HG03175 (cell line): Measurements from ENCODE around the gene HSPA5.
"Not testable (repeated sequence)": the region's sequence is repeated elsewhere in the genome, so short reads cannot be mapped to it uniquely, and the experiment has no call there.

Experiments
- ATAC-seq: cut with Tn5 transposase; IDR thresholded peaks from one replicate; pipeline ENCODE4 v1.9.1; 2021; ENCODE audit warnings: mild to moderate bottlenecking, moderate library complexity; ENCODE audit not compliant: unreplicated experiment

Gene HSPA5

DNA sequence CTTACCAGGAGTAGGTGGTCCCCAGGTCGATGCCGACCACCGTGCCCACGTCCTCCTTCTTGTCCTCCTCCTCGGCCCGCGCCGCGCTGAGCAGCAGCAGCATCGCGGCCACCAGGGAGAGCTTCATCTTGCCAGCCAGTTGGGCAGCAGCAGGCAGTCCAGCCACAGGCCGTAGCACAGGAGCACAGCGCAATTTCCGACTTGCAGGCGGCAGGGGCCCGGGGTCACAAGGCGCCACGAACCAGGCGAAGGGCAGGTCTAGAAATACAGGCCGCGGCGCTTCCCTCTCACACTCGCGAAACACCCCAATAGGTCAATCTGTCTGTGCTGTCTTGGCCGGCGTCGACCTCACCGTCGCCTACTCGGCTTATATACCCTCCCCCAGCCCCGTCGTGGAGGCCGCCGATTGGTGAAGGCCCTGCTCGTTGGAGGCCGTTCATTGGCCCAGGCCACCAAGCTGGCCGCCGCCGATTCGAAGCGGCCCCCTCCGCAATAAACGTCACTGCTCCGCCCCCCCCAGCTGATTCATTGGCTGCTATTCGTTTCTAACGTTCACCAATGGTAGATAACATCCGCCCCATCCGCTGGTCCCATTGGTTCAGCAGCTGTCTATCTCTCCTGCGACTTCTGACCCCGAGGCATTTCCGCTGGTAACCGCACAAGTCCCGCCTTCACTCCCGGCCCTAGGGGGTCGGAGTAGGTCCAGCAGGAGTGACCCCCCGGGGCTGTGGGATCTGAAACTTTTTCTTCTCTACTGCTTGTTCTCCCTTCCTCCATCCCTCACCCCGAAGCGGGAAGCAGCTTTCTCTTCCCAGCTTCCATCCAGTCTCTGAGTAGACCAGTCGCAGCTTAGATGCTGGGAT lies at the start of gene HSPA5:
Gene HSPA5, minus strand, starts transcription at position 344 of the 863 bp plus-strand sequence. Its CDS starts 217 bp downstream, at position 127.
- ATAC-seq, result peak; percentile 90

DNA sequence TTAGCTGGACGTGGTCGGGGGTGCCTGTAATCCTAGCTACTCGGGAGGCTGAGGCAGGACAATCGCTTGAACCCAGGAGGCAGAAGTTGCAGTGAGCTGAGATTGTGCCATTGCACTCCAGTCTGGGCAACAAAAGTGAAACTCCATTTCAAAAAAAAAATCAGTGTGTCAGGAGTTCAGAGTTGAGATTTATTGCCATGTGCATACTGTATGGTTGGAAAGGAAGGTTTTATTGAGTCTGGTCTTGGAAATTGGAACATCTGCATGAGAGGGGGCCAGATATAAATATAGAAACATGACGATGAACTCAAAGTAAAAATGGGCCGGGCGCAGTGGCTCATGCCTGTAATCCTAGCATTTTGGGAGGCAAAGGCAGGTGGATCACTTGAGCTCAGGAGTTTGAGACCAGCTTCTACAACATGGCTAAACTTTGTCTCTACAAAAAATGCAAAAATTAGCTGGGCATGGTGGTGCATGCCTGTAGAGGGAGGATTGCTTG lies 45.8 kb upstream of the HSPA5 start:
- not testable (repeated sequence) for ATAC-seq

DNA sequence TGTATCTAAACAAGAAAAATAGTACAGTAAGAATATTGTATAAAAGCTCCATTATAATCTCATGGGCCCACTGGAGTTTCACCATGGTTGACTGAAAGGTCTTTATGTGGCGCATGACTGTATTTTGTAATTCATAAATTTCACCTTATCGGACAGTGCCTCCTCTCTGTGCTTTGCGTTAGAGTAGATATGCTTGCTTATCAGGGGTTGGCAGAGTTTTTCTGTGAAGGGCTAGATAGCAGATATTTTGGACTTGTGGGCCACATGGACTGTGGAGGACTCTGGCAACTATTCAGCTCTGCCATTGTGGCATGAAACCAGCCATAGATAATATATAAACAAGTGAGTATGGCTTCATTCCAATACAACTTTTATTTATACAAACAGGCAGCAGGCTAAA lies 43.7 kb upstream of the HSPA5 start:
- no peak for ATAC-seq

DNA sequence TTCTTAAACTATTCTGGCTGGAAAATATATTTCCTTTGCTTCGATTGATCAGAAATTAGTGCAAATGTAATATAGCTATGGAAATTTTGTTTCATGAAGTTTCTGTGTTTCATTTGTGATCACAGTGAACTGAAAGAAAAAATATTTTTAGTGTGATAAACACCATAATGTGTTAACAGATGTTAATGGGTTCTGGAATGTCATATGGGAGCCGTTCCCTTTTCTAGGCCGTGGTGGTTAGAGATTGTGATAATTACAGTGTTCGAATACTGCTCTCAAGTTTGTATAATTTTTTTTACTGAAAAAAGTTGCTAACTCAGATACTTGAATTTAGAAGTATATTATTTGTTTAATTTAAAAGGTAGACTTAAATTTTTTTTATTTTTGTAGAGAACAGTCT lies 39.8 kb upstream of the HSPA5 start:
- ATAC-seq, result no peak

DNA sequence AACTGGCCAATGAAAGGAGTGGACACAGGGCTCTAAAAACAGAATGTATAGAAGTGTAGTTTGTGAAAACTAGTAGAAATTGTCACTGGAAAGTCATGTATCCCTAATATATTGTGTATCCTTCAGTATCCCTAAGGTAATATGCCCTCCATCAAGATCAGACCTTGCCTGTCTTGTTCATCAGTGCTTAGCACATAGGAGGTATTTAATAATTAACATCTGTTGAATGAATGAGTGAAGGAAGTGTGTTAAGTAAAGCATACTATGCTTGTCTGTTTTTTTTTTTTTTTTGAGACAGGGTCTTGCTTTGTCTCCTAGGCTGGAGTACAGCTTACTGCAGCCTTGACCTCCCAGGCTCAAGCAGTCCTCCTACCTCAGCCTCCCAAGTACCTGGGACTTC lies 36.3 kb upstream of the HSPA5 start:
- ATAC-seq, result no peak

DNA sequence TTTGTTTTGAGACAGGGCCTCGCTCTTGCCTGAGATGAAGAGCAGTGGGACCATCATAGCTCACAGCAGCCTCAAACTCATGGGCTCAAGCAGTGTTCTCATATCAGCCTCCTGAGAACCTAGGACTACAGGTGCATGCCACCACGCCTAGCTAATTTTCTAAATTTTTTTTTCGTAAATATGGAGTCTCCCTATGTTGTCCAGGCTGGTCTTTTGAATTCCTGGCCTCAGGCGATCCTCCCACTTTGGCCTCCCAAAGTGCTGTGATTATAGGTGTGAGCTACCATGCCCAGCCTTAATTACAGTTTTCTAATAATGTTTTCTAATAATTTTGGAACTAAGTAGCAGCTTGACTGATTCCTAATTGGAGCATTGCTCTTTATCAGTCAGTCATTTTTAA lies 35.6 kb upstream of the HSPA5 start:
- ATAC-seq, result no peak

DNA sequence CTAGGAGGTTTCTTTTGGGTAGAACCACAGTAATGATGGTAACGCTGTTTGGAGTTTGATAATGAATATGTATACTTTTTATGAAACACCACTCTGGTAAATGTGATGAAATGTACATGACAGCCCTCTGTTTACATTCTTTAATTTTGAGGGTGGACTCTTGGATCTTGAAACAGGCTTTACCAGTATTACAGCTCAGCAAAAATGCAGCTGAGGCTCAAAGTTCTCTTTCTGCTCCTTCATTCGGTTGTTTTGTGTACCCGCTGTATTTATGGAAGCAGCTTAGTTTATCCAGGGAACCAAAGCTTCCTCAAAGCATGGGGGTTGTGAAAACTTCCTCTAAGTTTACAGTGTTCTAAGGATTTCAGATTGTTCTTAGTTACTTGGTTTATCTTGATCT lies 31.6 kb upstream of the HSPA5 start:
- ATAC-seq, result no peak

DNA sequence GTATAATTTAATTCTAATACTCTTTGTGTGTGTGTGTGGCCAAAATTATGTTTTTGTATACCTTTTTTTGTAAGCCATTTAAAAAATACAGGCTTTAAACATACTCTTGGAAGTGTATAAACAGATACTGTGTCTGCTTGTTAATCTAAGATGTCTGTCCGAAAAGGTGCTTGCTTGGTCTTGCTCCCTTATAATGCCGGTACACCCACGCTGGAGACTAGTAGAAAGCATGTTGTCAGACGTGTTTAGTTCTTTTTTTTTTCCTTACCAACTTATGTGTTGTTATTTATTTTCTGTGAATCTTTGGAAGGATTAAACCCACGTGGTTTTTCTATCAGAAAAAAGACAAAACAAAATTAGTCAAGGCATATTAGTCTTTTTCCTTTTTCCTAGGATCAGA lies 29.9 kb upstream of the HSPA5 start:
- no peak for ATAC-seq

DNA sequence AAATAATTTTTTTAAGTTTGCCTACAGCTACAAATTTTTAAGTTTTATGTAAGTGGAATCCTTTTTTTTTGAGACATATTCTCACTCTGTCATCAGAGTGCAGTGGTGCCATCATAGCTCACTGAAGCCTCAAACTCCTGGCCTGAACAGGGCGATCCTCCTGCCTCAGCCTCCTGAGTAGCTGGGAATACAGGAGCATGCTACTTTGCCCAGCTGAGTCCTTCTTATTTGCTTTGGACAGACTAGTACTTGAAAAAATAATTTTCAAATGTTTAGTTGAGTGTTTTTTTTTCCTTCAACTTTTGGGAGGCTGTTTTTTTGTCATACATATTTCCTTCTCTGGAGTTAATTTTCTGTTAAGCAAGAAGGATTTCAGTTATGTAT lies 27.9 kb upstream of the HSPA5 start:
- ATAC-seq, result no peak

DNA sequence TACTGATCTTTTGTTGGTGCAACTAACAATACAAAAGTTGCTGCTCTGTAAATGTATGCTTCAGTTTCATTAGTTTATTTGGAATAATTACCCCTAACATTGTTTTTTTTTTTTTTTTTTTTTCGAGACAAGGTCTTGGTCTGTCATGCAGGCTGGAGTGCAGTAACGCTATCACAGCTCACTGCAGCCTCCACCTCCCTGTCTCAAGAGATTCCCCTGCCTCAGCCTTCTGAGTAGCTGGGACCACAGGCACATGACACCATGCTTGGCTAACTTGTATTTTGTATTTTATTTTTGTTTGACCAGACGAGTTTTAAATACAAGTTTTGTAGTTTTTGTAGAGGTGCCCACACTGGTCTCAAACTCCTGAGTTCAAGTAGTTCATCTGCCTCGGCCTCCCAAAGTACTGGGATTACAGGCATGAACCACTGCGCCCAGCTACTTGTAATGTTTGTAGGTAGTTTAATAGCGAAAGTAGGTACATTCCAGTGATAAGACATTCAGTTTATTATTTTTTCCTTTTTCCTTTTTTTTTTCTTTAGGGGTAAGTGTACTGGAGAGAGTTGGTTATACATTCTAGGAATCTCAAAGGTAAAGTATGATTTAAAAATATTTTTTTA lies 27.4 kb upstream of the HSPA5 start:
- ATAC-seq, result no peak

DNA sequence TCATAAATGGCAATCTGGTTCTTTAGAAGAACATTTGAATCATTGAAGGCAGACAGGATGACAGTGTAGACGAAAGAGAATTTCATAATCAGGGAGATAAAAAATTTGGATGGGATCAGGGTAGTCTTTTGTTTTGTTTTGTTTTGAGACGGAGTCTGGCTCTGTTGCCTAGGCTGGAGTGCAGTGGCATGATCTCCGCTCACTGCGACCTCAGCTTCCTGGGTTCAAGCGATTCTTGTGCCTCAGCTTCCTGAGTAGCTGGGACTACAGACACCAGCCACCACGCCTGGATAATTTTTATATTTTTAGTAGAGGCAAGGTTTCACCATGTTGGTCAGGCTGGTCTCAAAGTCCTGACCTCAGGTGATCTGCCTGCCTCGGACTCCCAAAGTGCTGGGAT lies 22.9 kb upstream of the HSPA5 start:
- not testable (repeated sequence) for ATAC-seq

DNA sequence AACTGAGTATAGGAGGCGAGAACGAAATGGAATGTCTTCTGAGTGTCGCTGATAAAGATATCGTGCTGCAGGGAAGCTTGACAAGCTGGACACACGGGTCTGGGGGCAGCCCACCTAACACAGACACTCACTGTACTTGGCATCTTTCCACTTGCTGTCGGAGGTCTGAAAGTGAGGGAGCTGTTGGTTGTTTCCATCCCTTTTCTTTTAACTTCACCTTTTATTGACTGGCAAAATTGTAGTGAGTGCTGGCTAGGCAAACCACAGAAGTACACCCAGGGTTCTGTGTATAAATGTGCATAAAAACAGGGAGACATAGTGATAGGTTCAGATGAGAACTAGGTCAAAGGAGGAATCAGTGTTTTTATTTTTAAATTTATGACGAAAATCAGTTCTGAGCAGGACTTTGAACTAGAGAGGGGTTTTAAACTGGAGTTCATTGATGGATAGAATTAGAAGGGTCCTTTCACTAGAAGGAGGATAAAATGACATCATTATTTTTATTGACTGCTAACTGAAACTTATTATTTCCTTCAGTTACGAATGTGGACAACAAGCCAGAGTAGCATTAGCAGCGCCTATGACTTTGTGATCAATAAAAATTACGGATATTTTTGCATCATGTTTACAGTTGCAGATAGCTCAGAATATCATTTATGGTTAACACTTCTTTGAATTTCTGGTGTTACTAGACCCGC lies 21.3 kb upstream of the HSPA5 start:
- ATAC-seq, result no peak

DNA sequence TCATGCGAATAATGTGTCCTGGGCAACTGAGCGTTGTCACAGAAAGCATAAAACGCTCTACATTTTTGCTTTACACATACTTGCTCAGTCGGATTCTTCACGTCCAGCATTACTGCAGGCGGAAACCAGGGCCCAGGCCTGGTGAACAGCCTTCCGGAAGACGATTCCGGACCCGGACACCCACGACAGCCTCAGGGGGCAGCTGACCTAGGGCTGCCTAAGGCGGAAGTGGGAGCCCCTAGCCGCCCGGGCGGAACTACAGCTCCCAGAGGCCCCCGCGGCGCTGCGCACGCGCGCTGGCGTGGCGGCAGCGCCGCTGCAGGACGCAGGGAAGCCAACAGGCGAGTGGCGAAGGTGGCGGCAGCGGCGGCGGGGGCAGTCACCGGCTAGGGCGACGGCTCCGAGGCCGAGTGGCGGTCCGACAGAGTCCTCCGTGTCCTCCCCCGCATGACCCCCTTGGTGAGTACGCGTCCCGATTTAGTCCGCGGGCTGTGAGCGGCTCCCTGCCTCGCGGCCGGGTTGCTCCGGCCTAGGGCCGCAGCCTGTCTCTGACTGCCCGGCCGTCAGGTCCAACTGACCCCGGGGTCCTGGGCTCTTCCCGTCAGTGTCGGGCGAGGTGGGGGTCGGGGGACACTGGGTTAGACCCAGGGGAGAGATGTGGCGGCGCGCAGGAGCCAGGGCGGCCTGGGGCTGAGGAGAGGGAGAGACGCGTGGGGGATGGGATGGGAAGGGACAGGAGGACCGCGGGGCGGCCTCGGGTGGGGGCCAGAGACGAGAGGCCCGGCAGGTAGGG lies 20.6 kb upstream of the HSPA5 start, which contains the start of gene GAPVD1:
Gene GAPVD1, plus strand, starts transcription at position 326 of the 793 bp plus-strand sequence. CDS start 37,096 bp downstream, outside the sequence.
- peak; percentile 96 for ATAC-seq

DNA sequence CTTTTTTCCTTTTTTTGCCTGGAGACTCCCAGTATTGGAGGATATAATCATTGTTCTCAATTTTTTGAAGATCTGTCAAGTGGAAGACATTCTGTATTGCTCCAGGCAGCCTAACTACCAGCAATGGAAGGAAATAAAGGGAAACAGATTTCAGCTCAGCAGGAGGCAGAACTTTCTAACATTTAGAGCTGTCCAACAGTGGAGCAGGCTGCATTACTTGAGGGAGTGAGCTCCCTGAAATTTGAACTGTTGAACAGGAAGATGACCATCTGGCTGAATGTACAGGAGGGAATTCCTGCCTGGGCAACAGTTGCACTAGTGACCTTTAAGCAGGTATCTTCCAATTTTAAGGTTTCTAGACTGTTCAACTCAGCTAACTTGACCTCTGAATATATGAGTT lies 19.4 kb upstream of the HSPA5 start:
- no peak for ATAC-seq

DNA sequence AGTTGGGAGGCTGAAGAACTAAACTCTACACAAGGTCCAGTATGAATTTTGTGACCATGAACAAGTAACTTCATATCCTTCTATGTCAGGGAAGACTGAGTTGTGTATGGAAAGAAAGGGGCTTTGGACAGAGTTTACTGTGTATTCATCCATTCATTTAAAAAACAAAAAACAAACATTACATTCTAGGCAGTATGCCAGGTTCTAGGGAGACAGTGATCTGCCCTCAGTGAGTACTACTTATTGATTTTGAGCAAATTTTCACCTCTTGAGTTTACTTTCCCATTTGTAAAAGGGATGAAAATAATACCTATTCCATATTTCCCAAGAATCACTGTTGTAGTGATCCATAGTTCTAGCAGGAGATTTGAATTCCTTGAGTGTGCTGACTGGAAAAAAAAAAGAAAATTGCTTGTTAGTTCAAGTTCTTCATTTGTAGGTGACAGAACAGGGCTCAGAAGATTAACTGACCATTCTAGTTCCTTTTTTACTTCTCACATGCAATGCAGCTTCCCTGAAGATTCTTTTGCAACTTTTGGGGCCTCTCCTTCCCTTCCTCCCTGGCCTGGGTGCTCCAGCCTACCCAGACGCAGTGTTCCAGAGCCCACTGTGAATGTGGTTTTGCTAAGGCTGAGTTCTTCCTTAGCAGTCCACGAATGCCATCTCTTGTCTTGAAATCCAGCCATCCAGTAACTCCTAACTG lies 17.8 kb upstream of the HSPA5 start:
- ATAC-seq, result no peak

DNA sequence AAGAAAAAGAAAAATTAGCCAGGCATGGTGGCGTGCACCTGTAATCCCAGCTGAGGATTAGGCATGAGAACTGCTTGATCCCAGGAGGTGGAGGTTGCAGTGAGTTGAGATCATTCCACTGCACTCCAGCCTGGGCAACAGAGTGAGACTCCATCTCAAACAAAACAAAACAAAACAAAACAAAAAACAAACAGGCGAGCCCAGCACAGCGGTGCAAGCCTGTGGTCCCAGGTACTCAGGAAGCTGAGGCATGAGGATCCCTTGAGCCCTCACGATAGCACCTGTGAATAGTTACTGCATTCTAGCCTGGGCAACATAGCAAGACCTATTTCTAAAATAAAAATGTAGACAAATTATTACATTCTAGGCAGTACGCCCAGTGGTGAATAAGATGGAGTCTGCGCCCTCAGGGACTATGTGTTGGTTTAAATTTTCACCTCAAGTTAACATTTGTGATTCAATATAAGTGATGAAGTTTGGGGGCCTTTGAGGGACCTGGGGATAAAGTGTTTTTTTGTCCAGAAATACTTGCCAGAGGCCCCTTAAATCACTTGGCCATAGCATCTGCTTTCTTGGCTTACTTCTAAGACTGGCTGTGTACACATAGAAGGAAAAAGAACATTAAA lies 17.1 kb upstream of the HSPA5 start:
- ATAC-seq, result no peak

DNA sequence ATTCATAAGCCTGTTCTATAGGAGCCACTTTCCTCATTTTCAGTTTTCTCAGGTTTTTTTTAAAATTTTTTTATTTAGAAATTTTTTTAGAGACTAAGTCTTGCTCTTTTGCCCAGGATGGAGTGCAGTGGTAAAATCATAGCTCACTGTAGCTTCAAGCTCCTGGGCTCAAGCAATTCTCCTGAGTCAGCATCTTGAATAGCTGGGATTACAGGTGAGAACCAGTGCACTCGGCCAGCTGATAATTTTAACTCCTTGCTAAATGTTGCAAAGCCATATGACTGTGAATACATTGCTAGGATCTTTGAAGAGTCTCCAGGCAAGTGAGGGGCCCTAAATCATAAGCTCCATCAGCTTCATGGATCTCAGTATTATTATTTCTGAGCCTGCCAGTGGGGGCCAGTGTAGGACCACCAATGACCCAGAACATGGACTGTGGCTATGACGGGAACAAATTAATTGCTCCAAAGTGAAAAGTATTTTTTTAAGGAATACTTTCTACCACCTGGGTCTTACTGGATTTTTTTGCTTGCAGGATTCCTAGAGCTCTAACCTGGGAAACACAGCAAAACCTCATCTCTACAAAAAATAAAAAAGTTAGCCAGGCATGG lies 14.7 kb upstream of the HSPA5 start:
- no peak for ATAC-seq

DNA sequence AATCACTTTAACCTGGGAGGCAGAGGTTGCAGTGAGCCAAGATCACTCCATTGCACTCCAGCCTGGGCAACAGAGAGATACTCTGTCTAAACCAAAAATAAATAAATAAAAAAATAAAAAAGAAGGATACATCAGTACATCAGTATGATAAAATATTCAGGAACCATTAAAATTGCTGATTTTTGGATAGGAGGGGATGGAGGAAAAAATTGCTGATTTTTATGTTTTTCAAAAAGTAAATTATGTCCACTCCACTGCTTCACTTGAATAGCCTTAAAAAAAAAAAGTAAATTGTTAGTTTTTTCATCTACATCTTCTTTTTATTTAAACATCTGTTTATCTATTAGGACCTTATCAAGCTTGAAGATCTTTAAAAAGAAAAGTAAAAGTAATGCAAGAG lies 13.1 kb upstream of the HSPA5 start:
- ATAC-seq, result no peak

DNA sequence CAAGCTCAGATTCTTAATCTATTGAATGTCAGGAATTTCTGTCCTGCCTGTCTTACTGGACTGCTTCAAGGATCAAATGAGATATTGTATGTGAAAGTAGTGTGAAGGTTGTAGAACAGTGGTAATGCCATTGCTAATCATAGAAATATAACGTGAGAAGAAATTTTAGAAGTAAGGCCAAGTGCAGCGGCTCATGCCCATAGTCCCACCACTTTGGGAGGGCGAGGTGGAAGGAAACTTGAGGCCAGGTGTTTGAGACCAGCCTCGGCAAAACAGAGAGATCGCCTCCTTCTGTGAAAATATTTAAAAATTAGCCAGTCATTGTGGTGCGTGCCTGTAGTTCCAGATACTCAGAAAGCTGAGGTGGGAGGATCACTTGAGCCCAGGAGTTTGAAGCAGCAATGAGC lies 5.1 kb upstream of the HSPA5 start:
- ATAC-seq, result no peak
